Right renal pelvis (tissue), 4 donors: Measurements from ENCODE around the gene PCGF1. TPM values are rescaled to one million over a fixed set of nuclear protein-coding genes. Genes with fewer than 3 reads are reported as not detected.
A peak's percentile ranks its signal among the peaks of the same experiment; 100 is the strongest.
"Not testable (repeated sequence)": the region's sequence is repeated elsewhere in the genome, so short reads cannot be mapped to it uniquely, and the experiment has no call there.

Source experiments
- DNase-seq, 4 donors: peaks; one replicate each; pipeline ENCODE4 v3.0.0-alpha.2; 2013; ENCODE audit warnings: low read depth in 4 of 4, low spot score in 3 of 4, missing footprints in 1 of 4
- polyA plus RNA-seq, 4 donors: library from polyadenylated mRNA; unstranded; fragments of 120-200 nt; gene quantifications; one replicate each; pipeline ENCODE4 v1.2.1, GENCODE V29; 2013; ENCODE audit not compliant: insufficient read length in 4 of 4

The PCGF1 gene
- polyA plus RNA-seq, 4 donors, result 23.7 to 30.3 (median 25.8) TPM

DNA sequence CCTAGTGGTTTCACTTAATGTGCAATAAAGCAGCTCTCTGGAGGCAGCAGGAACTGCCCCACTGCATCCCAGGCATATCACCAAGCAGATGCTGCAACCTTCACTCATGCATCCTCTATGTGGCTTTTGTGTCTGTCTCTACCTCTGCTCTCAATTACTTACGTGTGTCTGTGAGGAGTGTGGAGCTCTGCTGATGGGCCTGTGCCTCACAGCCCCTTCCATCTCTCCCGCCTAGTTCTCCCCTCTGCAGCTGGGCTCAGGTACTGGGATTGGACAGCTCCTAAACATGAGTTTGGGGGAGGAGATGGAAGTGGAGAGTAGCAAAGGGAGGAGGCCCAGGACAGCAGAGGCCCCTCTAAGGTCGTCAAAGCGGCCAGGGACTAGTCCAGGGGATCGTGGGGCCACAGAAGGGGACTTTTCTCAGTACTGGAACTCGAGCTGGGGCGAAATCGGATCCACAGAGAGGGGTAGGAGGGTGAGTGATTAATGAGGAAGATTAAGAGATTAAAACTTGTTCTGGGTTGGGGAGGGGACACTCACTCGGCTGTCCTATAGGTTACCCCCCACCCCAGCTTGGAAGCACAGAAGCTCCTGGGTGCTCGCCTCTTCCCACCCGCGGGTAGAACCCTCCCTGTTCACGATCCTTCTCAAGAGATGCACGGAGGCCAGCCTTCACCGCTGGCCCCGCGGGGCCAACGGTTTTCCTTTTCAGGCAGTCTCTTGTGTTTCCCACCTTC is 6.0 kb downstream of the PCGF1 start:
- no peak for DNase-seq

DNA sequence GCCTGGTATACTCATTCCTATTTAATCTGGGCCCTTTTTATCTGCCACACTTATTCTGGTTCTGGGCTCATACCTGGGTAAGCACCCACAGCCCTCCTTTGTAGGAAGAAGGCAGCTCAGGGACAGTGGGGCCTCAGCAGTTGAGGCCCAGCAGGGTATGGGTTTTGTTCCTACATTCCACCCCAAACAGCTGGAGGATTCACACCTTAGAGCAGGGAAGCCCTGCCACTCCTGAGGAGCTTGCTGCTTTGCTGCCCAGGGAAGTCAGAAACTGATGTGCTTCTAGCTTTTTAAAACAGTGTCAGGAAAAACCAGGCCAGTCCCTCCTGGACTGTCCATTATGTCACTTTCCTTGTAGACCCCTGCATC is 6.9 kb downstream of the PCGF1 start:
- DNase-seq, result no peak

DNA sequence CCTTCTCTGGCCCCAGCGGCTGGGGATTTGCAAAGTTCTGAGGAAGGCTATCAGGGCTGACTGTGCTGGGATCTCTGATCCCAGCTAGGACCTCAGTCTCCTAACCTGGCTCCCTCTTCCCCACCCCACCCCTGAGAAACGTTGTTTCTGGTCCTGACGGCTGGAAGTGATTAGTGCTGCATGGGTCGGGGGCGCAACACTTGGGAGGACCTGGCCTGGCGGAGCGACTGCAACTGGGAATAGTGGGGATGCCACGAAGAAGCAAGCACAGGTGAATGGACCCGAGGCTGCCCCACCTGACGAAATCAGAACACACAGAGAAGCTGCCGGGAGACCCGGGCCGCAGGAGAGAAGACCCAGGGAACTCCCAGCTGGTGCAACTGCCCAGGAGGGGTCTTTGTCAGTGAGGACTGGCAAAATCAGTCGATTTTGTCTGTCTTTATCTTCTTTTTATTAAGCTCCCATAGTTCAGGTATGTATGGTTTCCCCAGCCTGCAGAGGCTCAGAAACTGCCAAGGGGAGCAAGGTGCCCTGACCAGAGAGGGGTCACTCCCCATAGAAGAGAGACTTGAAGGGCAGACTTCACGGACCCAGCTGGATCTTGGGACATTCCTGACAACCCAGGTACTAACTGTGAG is 7.4 kb downstream of the PCGF1 start:
- no peak for DNase-seq

DNA sequence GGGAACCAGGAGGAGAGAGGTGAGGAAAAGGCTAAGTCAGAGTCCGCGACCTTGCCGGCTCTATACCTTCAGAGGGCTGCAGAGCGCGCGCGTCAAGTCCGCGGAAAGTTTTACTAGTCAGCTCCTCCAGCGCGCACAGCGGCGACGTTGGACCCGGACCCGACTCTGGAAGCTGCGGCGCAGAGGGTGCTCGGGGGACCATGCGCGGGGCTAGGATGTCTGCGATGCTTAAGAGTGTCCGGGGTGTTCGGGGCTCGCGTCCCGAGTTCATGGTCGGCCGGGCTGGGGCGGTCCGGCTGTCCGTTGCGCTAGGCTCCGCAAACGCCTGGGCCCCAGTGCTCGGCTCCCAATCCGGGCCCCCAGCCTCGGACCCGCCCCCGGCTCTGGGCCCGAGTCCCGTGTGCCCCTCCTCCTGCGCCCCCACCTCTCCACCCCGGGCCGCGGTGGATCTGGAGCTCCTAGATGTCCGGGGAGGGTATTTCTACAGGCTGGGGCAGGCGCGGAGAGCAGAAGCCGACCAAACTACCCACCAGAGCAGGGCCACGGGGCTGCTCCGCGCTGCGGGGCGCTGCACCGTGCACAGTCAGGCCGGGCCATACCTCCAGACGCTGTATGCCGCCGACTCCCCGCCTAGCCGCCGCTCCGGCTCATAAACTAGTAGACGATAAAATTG is 8.1 kb downstream of the PCGF1 start, which contains the start of gene LBX2:
TSS of gene LBX2 (minus strand) at position 337 of the 673 bp plus-strand sequence. CDS start at position 271, 66 bp downstream.
- DNase-seq, result no peak

DNA sequence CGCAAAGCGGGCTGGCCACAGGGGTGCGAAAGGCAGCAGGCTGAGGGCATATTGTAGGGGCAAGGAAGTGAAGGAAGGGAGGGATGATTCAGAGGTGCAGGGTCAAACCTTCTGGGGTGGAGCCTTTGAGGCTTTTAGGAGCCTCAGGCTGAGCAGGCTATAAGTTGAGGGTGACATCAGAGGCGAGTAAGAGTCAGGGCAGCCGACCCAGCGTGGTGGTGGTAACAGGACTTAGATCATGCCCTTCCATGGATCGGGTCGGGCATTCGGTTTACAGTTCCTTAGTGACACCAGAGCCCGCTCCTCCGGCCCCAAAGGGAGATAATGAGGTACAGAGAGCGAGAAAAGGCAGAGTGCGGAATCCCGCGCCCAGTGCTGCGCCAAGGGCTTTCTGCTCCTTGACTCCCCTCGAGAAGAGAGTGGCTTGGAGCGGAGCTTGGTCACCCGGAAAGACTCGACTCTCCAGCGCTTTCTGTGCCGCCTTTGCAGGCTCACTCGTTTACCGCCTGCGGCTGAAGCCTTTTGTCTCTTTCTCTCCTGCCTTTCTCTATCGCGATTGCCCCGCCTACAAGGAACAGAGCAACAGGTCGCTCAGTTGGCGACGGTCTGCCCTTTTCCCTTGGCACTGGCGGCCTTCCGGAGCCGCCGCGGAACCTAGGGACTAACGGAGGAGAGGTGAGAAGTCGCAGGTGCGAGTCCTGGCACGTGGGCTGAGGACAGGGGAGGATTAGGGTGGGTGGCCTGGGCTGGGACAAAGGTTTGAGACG is 8.8 kb downstream of the PCGF1 start:
- DNase-seq, result no peak

DNA sequence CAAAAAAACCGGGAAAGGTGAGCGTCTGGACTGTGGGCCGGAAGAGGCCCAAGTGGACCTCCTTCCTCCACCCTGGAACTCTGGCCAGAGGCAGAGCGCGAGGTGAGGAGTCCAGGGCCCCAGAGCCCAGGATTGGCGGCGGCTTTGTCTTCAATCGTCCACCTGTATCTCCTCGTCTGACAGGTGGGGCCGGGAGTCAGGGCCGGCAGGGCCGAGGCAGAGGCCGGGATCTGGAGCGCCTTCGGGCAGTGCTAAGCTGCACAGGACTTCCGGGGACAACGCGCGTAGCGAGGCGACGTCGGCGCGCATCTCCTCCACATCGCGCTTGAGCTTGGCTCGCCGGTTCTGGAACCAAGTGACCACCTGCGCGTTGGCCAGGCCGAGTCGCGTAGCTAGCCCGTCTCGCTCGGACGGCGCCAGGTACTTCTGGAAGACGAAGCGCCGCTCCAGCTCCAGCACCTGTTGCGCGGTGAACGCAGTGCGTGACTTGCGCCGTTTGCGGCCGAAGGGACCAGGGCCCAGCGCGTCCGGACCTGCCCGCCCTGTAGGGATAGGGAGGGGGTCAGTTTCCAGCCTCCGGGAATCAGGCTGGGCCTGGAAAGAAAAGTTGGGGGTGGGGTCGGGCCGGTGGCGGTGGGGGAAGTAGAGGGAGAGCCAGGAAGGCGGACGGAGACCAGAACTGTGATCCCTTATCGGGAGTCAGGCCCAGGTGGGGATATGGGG is 9.6 kb downstream of the PCGF1 start:
- no peak for DNase-seq

DNA sequence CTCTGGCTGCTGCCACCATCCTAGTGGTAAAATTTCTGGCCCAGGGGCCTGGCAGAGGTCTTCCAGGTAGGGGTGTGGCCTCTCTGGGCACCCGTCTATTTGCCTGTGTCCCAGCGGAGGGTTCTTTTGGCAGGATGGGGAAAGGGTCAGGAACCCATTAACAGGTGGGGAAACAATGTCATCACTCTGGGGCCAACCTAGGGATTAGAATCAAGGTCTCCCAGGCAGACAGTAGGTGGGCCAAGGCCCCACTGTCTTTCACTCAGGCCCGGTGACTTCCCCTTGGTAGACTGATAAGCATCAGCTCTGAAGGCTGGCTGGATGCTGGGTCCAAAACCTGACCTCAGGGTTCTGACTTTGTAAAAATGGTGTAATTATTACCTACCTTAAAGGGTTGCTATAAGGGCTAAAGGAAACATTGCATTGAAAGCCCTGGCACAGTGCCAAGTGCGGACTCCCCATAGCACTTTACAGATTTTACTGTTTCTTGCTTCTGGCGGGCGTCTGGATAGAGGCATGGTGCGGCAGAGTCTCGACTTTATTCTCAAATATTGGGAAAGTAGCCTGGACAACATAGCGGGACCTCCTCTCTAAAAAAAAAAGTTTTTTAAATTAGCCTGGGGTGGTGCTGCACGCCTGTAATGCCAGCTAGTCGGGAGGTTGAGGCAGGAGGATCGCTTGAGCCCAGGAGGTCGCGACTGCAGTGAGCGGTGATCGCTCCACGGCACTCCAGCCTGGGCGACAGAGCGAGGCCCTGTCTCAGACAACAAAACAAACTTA is 10.3 kb downstream of the PCGF1 start:
- DNase-seq, result no peak

DNA sequence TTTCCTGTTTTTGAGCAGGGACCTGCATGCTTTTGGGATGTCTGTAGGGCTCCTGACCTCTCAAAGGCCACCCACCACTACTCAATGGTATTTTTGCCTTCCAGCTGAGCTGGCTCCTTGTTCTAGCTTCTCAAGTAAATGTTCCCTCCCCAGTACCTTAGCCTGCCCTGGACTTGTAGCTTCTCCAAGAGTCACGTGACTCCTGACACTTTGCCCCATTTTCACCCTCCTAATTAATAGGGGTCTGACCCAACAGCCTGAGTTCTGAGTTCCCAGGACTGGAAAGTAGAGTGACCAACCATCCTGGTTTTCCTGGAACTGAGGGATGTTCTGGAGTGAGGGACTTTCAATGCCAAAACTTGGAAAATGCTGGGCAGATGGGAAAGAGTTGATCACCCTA is 12.1 kb downstream of the PCGF1 start:
- DNase-seq, result no peak

DNA sequence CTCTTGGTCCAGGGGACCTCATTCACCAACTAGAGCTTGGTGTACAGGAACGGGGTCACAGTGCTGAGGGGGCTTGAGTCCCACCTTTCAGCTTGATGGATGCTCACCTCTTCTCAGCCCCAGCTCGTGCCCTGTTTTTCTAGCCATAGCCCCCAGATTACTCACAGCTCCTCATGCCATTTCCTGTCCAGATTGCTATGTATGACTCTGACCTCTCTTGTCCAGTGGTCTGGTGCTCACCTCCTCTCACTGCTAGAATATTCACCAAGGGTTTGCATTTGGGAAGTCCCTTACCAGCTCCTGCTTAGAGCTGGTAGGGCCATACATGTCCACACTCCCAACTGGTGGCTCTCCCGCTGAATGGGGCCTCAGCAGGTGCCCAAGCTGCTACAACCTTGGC is 13.9 kb downstream of the PCGF1 start:
- DNase-seq, result no peak

DNA sequence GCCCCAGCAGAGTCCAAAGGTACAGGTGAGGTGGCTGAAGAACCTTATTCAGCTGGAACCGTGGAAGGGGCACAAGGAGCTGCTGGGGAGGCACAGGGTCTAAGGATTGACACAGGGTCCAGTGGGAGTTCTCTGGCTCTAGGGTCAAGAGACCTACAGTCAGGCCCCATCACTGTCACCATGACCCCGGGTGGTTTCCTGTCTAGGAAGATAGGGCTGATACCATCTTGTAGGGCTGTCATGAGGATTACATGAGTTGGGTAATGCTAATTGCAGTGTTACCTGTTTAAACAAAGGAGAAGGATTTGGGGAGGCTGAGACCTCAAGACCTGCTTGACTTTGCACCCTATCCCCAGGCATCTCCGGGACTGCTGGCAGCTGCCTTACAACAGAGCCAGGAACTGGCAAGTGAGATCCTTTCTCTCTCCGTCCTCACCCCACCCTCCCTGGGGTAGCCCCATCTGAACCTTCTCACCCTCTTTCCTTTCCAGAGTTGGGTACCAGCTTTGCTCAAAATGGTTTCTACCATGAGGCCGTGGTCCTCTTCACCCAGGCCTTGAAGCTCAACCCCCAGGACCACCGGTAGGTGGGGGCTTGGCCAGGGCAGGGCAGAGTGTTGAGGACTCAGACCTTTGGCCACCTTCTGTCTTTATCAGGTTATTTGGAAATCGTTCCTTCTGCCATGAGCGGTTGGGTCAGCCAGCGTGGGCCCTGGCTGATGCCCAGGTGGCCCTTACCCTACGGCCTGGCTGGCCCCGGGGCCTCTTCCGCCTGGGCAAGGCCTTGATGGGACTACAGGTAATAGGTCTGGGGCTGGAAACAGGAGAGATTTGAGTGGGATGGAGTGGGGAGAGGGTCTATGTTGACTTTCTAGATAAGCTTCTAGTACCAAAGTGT is 15.6 kb downstream of the PCGF1 start:
- DNase-seq, result no peak

DNA sequence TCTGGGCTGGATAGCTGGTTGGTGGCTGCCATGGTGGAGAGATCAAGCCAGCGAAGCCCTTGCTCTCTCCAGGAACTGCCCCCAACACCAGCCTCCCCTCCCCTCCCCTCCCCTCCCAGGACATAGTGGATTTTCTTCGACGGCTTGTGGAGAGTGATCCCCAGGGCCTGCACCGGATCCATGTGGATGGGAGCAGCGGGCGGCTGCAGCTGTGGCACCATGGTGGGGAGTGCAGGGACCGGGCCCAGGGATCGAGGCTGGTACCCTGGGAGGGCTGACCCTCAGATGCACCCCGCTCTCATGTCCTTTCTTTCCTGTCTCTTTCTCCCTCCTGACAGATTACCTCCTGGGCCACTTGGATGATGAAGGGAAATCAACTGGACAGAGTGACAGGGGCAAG is 17.6 kb downstream of the PCGF1 start:
- DNase-seq, result no peak

DNA sequence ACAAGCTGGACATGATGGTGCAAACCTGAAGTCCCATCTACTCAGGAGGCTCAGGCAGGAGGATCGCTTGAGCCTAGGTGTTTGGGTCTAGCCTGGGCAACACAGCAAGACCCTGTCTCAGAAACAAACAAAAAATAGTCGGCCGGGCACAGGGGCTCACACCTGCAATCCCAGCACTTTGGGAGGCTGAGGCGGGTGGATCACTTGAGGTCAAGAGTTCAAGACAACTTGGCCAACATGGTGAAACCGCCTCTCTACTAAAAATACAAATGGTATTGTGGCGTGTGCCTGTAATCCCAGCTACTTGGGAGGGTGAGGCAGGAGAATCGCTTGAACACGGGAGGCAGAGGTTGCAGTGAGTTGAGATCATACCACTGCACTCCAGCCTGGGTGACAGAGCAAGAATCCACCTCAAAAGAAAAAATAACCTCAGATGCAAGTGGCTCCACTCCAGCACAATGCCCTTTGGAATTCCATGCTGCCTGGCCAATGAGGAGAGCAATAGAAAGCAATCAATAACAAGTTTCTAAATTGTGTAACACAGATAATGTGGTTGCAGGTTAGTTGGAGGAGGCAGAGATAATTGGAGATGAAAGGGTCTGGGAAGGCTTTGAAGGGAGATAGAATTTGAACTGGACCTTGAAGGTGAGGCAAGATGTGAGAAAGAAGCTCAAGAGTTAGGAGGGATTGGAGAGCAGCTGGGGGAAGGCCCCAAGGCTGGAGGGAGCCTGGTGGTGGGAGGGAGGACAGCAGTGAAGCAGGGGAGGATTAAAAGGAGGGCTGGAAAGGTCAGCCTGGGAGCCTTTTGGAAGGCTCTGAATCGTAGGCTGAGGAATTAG is 18.6 kb downstream of the PCGF1 start:
- DNase-seq, result no peak

DNA sequence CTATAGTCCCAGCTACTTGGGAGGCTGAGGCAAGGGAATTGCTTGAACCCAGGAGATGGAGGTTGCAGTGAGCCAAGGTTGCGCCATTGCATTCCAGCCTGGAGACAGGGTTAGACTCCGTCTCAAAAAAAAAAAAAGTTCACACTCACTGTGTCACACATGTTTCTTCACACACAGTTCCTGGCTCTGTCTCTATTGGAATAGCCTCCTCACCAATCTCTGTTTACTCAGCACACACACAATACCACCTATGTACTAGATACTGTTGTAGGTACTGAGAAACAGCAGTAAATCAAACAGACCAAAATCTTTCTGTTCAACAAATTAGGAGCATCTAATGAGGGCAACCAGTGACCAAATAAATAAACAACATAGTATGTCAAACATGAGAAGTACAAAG is 21.4 kb downstream of the PCGF1 start:
- DNase-seq, result no peak

DNA sequence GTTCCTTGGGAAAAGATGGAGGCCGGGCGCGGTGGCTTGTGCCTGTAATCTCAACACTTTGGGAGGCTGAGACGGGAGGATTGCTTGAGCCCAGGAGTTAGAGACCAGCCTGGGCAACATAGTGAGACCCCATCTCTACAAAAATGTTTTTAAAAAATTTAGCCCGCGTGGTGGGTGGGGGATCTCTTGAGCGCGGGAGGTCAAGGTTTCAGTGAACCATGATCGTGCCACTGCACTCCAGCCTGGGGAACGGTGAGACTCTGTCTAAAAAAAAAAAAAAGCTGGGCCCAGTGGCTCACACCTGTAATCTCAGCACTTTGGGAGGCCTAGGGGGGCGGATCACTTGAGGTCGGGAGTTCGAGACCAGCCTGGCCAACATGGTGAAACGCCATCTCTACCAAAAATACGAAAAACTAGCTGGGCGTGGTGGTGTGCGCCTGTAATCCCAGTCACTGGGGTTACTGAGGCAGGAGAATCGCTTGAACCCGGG is 23.8 kb downstream of the PCGF1 start:
- DNase-seq, result not testable (repeated sequence)

DNA sequence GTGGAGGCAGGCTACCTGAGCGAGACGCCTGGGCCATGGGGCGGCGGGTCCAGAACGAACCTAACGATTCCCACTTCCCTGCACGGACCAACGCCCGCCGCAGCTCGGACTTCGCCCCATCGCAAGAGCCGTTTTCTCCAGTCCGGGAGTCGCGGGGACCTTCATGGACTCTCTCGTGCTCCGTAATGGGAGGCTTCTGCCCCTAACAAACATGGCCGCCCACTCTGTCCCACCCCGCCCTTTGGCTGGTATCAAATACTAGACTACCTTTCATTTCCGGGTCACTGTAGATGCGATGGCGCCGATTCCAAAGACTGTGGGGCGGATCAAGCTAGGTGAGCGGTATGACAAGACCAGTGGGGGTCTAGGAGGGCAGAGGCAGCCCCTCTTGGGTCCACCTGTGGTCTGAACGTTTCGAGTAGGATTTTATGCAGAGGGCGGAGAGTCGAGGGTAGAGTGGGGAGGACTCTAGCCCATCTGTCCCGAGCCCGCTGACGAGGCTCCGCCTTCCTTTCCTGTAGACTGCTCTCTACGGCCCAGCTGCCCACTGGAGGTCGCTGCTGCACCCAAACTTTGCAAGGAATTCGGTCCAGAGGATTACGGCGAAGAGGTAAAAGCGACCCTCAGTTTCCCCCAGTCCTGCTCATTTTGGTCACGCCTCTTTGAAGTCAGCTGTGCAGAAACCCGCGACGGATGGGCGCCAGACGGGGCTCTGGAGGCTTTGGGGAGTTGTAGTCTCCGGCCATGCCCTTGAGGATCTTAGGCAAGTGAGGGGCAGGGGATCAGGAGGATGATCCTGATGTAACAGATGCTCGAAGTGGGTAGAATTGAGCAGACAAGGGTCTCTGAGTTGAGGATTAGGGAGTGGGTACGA is 24.5 kb downstream of the PCGF1 start, which contains the start of the genes CCDC142 and TTC31:
TSS of gene CCDC142 (minus strand) at position 198 of the 874 bp plus-strand sequence. CDS start at position 37, 161 bp downstream.
TSS of gene TTC31 (plus strand) at position 281 of the 874 bp plus-strand sequence. CDS start at position 296, 15 bp downstream.
- DNase-seq, result peak; percentile 92 to 96 (median 94)
